Measurements from ENCODE around the gene TMEM164.

Gene TMEM164

DNA sequence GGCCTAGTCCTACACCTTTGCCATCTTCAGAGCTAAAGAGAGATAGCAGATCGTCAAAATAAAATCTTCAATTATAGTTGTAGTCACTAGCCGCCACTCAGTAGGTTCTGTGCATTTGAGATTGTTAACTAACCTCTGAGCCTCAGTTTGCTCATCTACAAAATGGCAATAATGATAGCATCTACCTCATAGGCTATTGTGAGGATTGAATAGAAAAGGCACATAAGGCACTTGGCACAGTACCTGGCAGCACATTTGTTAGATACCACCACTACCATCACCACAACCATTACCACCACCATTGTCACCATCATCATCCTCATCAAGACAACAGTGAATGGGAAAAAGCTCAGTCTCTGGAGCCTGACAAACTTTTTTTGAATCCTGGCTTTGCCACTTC lies 180.4 kb downstream of the TMEM164 start:
- TF ChIP-seq, protein P1, sequence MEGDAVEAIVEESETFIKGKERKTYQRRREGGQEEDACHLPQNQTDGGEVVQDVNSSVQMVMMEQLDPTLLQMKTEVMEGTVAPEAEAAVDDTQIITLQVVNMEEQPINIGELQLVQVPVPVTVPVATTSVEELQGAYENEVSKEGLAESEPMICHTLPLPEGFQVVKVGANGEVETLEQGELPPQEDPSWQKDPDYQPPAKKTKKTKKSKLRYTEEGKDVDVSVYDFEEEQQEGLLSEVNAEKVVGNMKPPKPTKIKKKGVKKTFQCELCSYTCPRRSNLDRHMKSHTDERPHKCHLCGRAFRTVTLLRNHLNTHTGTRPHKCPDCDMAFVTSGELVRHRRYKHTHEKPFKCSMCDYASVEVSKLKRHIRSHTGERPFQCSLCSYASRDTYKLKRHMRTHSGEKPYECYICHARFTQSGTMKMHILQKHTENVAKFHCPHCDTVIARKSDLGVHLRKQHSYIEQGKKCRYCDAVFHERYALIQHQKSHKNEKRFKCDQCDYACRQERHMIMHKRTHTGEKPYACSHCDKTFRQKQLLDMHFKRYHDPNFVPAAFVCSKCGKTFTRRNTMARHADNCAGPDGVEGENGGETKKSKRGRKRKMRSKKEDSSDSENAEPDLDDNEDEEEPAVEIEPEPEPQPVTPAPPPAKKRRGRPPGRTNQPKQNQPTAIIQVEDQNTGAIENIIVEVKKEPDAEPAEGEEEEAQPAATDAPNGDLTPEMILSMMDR (conservative IDR thresholded peaks at IDR 0.05; ENCODE audit: low read depth, low read length) = no peak
- no peak overlapping the region for H3K4me3 ChIP-seq (ENCODE audit: low read depth, low read length)

DNA sequence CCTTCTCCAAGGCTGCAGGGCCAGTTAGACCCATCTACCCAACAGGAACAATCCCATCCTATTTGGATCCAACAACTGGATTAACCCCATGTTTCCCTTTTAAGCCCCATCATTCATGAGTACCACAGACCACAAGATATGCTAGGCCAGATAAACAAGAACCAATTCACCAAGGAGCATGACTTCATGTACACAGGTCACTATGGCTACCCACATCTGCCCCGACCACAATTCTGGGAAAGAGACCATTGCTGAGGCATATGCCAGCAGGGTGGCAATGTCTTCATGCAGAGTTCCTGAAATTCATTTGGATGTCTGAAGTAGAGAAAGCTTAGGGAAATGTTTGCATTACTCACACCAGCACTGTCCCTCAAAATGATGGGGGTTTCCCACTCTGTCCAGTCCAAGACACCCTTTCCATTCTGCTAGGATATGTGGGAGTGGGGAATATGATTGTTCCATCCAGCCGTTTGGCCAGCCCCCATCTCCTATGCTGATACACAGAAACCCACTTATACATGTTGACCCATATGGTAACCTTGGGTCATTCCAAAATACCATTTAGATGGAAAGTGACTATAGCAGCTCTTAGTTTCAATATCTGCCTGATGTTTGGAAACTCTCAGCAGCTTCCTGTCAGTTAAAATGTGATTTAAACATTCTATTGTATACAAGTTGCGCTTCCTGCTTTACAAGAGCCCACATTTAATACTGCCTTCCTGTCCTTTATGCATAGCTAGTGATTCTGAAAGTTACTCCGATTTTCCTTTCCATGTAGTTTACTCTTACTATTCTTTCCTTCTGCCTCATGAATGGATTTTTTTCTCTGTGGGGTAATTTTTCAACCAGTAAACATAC lies 186.0 kb downstream of the TMEM164 start:
- no peak for DNase-seq (ENCODE audit: low read depth)
- TF ChIP-seq, protein P1 (conservative IDR thresholded peaks at IDR 0.05; ENCODE audit: low read depth, low read length) = no peak
- no peak overlapping the region for H3K4me3 ChIP-seq (ENCODE audit: low read depth, low read length)

More for the DNA sequence above, 180.4 kb downstream of the TMEM164 start:
- DNase-seq (ENCODE audit: low read depth) = no peak

DNA sequence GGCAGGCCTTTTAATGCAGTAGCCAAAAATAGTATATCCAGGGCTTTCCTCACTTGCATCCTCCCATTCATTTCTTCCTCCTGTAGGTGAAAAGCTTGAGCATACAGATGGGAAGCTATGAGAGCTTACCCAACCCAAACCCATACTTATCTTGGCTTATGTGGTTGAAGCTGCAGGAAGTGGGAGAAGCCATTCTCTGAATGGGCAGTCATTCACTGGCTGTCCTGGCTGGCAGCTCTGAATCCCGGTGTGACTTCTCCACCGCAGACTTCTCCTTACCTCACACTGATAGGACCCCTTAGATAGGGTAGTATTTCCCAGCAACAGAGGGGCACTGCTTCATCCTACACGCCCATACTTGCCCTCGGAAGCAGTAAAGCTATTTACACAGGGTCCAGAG lies 189.6 kb downstream of the TMEM164 start:
- no peak overlapping the region for H3K4me3 ChIP-seq (ENCODE audit: low read depth, low read length)
- TF ChIP-seq, protein P1 (conservative IDR thresholded peaks at IDR 0.05; ENCODE audit: low read depth, low read length) = no peak
- DNase-seq (ENCODE audit: low read depth) = no peak

DNA sequence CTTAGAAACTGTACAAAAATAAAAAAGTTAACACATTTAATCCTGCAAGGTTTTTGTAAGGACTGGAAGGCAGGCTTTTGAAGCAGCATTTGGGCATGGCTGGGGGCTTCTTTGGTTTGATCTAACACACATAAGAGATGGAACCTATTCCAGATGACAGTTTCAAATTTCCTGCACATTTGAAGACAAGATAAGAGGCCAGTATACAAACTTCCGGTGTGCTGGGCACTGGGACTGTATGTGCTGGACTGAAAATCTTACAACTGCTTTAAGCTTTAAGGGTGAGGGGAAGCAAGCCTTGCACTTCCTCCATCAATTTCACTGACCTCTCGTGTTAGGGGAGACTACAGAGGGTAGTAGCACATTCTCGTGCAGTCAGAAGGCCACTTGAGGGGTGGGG lies 192.1 kb downstream of the TMEM164 start:
- H3K4me3 ChIP-seq (ENCODE audit: low read depth, low read length) = no peak overlapping the region
- no peak for DNase-seq (ENCODE audit: low read depth)
- TF ChIP-seq, protein P1 (conservative IDR thresholded peaks at IDR 0.05; ENCODE audit: low read depth, low read length) = no peak

DNA sequence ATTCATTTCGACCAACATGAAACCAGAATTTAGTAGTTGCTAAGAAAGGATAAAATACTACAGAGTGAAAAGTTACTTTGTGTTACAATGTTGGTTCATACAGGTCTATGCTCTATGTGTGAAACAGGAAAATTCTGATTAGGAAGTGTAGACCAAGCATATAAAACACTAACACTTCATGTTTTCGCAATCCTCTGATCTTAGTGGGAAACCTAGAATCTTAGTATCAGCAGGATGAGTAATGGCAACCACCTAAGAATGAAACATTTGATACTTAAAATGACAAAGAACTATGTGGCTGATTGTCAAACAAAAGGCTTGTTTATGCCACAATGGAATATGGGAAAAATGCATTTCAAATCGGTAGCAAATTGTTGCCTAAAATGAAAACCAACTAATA lies 198.9 kb downstream of the TMEM164 start:
- TF ChIP-seq, protein P1 (conservative IDR thresholded peaks at IDR 0.05; ENCODE audit: low read depth, low read length) = no peak
- no peak for DNase-seq (ENCODE audit: low read depth)
- H3K4me3 ChIP-seq (ENCODE audit: low read depth, low read length) = no peak overlapping the region

DNA sequence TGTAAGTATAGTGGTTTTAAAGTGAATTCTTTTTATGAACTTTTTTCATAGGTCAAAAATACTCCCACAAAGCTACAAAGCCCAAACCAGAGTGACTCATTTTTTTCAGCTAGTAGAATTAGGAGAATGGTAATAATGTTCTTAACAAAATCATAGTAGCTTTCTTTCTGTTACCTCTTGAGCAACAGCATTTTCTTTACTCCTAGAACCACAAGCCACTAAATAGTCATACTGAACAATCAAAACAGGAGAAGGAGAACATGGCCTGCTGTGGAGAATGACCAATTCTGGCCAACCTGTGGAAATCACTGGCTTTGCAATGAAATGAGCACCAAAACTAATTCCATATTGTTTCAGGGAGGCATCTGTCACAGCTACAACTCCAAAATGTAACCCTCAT lies 202.1 kb downstream of the TMEM164 start:
- no peak overlapping the region for H3K4me3 ChIP-seq (ENCODE audit: low read depth, low read length)
- TF ChIP-seq, protein P1 (conservative IDR thresholded peaks at IDR 0.05; ENCODE audit: low read depth, low read length) = no peak
- DNase-seq (ENCODE audit: low read depth) = peak; percentile 77

DNA sequence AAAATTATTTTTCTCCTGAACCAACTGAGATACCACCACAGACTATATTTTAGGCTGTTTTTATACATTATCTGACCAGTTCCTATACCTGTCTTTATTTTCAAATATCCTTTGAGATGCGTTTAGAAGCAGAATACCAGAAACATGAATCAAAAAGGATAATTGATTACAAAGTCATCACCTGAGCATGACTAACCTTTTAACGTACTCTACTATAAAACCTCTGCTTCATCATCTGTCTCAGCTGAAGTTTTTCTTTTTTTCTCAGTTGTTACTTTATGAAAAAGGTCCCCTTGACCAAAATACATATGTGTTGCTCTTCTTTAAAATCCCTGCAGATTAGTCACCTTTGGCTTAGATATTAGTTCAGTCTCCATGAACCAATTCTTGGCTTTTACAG lies 205.2 kb downstream of the TMEM164 start:
- H3K4me3 ChIP-seq (ENCODE audit: low read depth, low read length) = no peak overlapping the region
- DNase-seq (ENCODE audit: low read depth) = no peak
- TF ChIP-seq, protein P1 (conservative IDR thresholded peaks at IDR 0.05; ENCODE audit: low read depth, low read length) = no peak
